Measurements from ENCODE around the gene IQCH.
"Not testable (repeated sequence)": the region's sequence is repeated elsewhere in the genome, so short reads cannot be mapped to it uniquely, and the experiment has no call there.

IQCH gene

GRCh38 chr15:67359431-67360079 is 105.0 kb downstream of the IQCH start:
- DNase-seq, result no peak

DNA sequence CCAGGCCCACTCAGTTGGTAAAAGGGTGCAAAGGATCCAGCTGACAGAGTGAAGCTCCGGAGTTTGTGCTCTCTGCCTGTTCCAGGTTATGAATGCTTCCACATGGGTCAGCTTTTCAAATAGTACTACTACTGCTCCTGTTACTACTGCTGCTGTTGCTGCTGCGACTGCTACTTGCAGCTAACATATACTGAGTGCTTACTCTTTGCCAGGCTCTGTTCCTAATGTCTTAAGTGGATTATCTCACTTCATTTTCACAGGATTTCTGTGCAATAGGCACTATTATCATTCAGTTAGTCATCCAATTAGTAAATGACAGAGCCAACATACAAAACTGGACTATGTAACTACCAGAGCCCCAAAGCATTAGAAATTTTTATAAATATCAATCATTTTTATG is 106.5 kb downstream of the IQCH start:
- no peak for DNase-seq

DNA sequence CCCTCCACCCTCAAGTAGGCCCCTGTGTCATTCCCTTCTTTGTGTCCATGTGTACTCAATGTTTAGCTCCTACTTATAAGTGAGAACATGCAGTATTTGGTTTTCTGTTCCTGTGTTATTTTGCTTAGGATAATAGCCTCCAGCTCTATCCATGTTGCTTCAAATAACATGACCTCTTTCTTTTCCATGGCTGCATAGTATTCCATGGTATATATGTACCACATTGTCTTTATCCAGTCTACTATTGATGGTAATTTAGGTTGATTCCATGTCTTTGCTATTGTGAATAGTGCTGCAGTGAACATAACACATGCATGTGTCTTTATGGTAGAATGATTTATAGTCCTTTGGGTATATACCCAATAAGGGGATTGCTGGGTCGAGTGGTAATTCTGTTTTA is 109.1 kb downstream of the IQCH start:
- DNase-seq, result not testable (repeated sequence)

DNA sequence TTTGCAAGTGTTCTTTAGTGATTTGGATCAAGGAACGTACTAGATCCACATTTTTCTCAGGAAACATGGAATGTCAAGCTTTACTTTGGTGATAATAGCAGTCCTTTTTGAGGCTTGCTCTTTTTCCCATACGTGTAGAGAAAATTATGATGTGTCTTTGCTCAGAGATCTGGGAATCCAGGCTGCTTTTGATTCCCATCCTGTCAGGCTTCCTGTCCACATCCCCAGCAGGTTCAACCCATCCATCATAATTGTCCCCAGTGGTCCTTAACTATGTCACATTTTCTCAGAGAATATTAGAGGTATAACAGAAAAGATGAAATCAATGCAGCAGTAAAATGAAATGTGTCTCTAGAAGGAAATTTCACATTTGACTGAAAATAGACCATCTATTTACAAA is 111.4 kb downstream of the IQCH start:
- no peak for DNase-seq

GRCh38 chr15:67366904-67367303 is 112.3 kb downstream of the IQCH start:
- no peak for DNase-seq

DNA sequence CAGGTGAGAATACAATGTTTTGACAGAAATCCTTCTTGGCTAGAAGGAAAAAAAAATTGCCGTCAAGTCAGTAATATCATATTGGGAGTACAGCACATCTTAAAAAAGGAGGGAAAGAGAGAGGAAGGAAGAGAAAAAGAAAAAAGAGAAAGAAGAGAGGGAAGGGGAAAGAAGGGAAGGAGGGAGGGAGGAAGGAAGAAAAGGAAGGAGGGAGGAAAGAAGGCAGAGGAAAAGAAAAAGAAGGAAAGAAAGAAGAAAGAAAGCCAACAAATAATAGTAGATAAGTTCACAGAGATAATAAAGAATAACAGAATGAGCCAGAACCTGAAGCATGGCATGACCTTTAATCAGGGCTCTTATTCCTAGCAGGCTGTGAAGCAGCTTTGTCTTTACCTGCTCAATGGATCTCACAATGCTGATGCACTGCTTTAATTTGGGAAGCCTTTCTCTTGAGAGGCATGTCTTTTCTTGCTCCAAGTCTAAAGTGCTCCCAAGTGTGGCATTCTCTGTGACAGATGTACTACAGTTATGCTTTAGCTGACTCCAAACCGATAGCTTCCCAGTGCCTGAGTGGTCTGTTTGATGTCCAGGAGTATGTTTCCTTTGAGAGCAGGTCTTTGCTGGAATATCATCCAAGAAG is 114.9 kb downstream of the IQCH start:
- no peak for DNase-seq

DNA sequence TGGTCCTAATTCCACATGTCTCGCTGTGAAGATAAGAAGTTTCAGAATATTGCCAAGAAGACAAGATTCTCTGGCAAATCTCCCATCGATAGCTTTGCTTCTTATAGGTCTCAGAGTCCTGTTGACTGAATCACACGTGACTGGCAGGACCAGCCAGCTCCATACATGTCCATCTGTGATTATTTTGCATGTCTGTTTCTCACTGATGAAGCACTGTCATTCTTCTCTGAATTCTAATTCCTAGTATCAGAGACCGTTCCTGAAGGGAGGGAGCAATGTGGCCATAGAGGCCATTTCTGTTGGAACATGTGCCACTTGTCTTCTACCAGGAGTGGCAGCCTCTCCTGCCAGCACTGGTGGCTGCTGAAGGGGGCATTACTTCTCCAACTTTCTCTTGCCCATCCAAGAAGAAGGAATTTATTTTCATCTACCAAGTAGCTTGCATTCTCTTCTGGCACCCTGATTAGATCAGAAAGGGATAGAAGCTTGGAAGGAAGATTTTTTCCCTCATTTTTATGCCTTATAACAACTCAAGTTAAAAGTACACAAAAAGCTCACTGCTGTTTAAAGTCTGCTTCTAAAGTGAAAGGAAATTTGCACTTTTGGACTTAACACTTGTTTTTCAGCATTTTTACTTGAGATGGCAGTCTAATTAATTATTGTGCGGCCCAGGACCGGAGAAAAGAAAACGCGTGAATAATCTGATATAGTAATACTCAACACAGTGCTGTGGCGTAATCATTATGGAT is 115.8 kb downstream of the IQCH start:
- no peak for DNase-seq

DNA sequence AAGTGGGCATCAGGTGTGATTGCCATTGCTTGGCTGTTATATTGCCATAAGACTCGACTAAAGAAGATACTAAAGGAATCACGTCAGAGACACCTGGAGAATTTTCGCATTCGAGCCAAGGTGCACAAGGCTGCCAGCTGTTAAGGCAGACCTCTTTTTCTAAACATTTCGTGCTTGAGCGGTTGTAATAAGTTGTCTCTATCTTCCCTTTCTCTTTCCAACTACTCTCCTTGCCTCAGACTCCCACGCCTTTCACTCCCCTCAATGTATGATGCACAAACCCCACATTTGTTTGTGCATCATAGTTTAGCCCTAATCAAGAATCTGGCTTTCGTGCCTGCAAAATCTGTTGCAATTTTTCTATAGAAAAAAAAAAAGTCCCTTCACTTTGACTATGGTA is 118.0 kb downstream of the IQCH start:
- no peak for DNase-seq

DNA sequence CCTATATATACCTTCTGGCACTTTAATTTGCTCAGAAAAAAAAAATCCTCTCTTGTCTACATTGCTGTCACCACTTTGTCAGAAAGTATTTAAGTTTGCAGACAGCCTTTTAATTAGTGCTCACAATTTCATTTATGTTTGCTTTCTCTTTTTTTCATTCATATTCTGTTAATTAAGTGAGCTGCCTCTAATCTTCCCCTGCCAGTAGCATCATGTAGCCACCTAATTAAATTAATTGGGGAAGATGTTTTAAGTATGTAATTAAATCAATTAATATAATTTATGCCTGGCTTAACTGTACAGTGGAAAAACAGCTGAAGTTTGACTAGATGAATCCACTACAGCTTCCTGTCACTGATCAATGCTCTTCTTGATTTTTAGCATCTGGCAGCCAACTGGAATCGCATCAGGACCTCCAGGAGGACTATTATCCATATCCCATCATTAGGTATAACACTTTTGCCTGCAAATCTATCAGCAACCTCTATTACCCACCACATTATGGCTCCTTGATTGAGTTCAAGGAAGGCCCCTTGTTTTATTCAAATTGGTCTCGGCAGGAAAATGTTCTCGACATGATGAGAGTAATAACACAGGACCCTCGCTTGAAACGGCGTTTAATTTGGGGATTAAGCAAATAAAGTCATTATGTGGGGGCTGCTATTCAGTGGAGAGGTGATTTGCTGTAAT is 118.5 kb downstream of the IQCH start:
- DNase-seq, result no peak

- no peak for DNase-seq
These were observed 119.4 kb downstream of the IQCH start for GRCh38 chr15:67373971-67374370.

GRCh38 chr15:67379530-67379929 is 124.9 kb downstream of the IQCH start:
- no peak for DNase-seq

GRCh38 chr15:67380921-67381320 is 126.3 kb downstream of the IQCH start:
- no peak for DNase-seq

GRCh38 chr15:67381416-67382045 is 126.9 kb downstream of the IQCH start:
- no peak for DNase-seq

DNA sequence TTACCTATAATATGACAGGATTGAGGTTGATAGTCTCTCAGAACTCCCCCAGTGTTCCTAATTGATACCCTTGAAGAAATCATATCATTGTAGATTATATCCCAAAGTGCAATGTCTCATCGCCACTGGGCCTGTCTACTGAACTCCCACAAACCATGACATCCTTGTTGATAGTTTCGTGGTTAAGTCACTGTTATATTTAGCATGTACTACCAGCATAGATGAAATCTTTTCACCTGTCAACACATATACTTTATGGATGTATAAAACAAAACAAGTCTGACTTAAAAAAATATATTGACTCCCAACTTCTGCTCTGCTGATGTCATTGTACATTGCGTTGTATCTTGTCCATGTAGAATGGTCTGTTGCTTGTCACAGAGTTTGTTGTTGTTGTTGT is 128.1 kb downstream of the IQCH start:
- DNase-seq, result no peak

- no peak for DNase-seq
These were observed 129.3 kb downstream of the IQCH start for GRCh38 chr15:67383899-67384298.

DNA sequence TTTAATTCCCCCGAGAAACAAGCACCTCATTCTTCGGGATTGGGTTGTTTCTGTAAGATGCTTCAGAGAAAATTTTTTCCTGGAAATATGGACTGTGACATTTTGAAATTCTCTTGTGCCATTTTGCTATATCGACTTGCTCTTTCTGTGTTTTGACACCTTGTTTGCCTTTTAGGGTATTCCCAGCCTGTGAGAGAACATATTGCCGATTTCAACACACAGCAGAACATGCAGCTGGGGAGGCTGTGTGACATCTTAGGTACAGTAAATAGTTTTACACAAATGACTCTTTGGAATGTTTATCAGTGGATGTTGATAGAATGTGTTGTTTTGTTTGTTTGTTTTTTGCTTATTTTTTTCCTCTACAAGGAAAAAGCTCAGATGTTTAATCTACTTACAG is 130.2 kb downstream of the IQCH start:
- no peak for DNase-seq

GRCh38 chr15:67385971-67386370 is 131.4 kb downstream of the IQCH start:
- DNase-seq, result no peak

DNA sequence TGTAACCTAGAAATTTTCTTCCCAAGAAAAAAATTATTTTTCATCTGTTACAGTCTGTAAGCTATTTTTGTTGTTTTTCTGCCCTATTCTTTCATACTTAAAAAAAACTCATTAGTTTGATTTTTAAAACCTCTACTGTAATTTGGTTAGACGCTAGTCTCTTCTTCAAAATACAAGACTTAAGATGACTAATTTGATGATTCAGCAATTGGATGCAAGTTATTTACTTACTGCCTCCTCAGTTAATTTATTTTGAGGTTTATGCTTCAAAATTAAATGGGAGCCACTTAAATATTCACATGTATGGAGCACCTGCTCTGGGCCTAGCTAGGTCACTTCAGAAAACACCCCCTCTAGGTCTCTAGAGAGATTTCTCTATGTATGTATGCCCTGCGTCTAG is 132.4 kb downstream of the IQCH start:
- no peak for DNase-seq

GRCh38 chr15:67389975-67390374 is 135.4 kb downstream of the IQCH start:
- DNase-seq, result no peak

- DNase-seq, result no peak
These were observed 140.5 kb downstream of the IQCH start for GRCh38 chr15:67394873-67395639.

DNA sequence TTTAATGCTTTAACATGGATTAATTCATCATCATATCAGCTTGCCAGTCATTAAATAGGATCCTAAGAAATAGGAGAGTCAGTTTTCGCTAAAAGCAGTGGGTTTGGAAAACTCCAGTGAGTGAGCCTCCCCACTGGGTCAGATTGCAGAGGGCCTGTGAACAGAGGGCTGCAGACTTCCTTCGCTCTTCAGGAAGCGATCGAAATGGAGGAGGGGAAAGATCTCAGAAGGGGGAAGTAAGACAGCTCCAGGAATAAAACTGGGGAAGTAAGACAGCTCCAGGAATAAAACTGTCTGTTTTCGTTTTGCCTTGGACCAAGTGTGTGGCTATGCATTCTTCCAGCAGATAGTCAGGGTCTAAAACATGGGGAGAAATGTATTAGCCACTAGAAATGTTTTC is 141.5 kb downstream of the IQCH start:
- no peak for DNase-seq

DNA sequence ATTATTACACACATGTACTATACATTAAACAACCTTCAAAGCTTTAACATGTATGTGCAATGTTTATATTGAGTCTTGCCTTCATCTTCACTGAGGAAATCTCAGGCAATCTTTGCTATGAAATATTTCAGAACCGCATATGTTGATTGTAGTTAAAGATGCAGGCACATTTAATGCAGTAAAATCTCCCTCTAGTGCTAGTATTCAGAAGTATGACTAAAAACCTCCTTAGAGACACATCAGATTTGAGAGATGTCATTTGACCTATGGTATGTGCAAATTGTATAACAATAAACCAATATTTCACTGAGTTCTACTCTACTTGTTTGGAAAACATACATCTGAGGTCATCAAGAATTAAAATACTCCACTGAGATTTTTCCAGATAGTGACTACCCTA is 142.6 kb downstream of the IQCH start:
- no peak for DNase-seq

Measured in NCI-H1105 (cell line).